Anterior cingulate cortex (tissue), 58 donors: ENCODE measurements around the gene CAMSAP1.

Experiments
- DNase-seq, 58 donors: peaks; one replicate each; lab custom pipeline; 2025; lab: John Stamatoyannopoulos, UW

The CAMSAP1 gene

GRCh38 chr9:135884328-135885035, 22.9 kb downstream of the CAMSAP1 start:
- no peak for DNase-seq

DNA sequence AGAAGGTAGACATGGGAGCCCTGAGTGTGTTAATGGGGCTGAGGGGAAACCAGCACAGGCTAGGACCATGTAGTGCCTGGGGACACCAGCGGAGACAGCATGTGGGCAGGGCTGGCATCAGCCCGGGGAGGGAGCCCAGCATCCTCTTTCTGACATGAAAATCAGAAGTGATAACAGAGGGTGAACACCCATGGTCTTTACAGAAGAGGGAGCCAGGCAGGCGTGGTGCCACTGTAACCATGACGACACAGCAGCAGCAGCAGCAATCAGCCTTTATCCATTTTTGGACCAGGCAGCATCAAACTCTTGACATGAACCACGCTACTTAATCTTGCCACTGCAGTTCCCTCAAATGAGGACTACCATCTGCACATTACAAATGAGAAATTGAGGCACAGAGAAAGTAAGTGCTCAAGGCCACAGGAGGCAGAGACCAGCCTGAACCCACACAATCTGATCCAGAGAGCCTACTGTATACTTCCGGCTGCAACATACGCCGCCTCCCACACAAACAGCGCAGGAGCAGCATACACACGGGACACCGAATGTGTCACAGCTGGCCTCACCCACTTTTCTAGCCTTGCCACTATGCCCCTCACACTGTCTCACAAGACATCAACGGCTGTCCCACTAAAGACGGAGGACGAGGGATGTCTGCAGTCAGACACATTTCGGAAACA, 23.8 kb downstream of the CAMSAP1 start:
- DNase-seq: peak in 18 of 58 donors; percentile 5 to 57 (median 39)

DNA sequence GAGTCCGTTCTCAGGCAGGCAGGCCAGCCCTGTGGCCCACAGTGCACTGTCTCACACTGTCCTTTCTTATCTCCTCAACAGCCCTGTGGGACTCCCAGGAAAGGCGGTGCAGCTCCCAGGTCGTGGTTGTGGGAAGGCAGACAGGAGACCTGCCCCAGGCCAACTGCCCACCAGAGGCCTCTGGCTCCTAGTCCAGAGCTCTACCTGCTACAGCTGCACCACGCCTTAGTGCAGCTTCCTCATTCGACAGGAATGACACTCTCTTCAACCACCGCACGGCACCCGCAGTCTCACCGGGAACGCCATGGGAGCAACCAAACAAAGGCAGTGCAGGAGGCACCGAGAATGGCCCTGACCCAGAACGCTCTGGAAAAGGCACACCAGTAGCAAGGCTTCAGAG, 25.3 kb downstream of the CAMSAP1 start:
- no peak for DNase-seq

DNA sequence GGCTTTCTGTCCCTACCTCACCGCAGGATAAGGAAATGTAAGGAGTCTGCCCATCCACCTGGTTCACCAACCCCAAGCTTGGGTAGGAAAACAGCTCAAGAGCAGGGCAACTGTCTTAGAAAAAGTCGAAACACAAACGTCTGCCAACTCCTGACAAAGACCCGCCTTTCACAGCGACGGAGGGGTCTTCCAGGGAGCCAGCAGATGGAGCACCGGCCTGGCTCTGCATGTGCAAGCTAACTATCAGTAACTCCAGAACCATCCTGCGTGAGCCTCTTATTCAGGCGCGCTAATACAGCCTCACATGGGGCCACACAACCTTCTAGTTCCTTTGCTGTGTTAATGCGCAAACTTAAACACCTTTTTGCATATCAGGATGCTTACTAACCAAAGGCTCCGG, 26.9 kb downstream of the CAMSAP1 start:
- no peak for DNase-seq

DNA sequence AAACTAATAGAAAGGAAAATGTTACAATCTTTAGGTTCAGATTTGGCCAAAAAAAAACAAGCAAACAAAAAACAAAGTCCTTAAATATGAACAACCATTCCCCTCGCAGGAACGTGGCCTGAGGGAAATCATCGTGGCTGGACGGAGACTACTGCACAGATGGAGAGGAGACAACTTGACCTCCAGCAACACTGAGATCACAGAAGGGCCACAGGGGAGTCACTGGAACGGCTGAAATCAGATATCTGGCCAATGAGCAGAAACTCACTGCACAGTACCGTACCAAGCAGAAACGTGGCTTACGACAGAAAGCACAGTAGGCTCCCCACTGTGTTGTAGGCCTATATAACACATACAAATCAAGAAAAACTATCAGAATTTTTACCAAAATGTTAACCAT, 27.7 kb downstream of the CAMSAP1 start:
- no peak for DNase-seq

DNA sequence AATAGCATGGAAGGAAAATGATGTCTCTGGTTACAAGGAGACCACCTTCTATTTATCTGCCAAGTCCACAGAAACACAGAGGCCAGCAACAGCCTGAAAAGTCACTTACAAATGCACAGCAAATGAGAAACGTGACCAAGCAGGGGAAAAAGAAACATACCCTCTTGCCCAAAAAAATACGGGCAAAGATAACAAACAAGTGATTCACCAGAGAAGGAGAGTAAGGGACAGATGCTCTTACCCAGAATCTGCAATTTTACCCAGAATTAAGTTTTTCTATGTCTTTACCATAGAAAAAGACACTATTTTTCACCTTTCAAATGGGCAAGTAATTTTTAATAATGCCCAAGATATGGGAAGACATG, 28.1 kb downstream of the CAMSAP1 start:
- no peak for DNase-seq

GRCh38 chr9:135878528-135879236, 28.7 kb downstream of the CAMSAP1 start:
- DNase-seq: no peak

DNA sequence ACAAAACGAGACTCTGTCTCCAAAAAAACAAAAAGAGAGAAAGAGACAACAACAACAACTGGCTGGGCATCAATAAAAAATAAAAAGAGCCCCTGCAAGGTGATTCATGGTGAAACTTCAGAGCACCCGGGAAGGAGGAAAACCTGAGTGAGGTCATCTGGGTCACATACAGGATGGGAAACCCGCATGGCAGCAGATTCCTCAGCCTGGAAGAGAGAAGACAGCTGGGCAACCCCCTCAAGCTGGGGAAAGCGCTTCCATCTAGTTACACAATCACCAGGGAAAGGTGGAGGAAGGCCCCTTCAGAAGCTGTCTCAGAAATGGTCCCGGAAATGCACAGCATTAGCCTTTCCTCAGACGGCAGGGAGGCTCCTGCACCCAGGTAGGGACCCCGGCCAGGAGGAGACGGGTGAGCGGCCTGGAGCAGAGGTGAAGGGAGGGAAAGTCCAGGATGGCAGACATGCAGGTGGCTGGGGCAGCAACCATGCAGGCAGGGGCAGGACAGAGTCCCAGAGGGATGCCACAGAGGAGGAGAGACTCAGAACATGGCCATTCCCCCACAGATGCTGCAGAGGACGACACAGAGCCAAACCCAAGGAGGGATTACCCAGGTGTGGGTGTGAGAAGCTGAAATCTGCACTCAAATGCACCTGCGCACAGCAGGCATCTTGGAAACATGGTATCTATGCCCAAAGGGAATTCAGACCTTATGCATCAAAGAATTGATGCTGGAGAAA, 29.4 kb downstream of the CAMSAP1 start:
- DNase-seq: no peak

DNA sequence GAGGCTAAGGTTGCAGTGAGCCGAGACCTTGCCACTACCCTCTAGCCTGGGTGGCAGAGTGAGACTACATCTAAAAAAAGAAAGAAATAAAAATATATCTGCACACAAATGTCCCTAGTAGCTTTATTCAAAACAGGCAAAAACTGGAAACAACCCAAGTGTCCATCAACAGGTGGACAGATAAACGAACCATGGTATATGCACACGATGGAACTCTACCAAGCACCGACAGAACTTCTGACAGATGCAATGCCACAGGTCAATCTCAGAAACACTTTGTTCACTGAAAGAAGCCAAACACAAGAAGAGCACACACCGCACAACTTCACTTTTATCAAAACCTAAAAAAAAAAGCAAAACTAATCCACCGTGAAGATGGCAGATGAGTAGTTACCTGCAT, 30.4 kb downstream of the CAMSAP1 start:
- DNase-seq: no peak

DNA sequence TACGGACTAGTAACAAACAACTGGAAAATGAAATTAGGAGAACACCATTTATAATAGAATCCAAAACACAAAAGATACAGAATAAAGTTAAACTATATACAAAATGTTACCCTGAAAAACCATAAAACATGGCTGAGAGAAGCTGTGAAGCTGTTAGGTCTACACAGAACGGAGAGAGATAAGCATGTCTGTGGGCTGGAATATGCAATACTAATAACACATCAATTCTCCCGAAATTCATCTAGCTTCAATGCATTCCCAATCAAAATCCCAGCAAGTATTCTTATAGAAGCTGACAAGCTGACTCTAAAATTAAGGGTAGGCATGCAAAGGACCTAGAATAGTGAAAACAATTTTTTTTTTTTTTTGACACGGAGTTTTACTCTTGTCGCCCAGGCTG, 32.5 kb downstream of the CAMSAP1 start:
- DNase-seq: no peak

GRCh38 chr9:135869909-135870308, 37.4 kb downstream of the CAMSAP1 start:
- DNase-seq: no peak

DNA sequence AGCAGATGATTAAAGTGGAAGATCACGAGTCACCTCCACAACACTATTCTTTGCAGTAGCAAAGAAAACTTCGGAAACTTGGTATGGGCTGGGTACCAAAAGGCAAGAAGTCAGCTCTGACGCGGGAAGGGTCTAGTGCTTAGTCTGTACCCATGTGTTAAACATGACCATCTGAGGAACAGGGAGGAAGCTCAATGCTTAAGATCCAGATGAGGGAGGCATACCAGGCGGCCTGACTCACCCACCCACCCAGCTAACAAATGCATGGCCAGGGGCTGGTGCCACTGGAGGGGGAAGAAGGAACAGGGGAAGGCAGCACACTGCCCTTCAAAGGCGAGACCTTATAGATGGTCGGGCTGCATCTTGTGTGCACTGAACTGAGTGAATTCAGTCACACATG, 41.8 kb downstream of the CAMSAP1 start:
- no peak for DNase-seq

DNA sequence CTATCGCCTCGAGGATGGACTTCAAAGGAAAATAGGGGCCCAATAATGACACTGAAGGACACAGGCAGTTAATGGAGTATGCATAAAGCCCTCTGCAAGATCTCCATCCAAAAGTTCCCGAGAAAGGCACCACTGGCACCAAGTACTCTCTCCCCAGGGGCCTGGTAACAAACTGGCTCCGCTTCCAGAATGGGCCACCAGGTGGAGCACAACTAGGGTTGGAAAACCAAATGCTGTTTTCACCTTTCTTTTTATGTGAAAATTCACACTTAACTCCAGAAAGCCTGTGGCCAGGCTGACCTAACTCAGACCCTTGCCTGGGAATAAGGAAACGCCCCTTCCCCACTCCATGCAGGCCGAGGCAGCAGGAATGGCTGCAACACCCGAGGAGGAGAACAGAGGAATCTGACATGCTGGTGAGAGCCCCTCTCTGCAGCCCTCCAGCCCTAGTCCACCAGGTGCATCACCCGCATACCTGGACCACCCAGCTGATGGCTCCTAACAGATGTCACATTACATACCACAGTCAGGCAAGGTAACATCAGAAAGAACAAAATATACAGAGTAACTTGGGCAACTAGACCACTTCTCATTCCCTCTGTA, 42.8 kb downstream of the CAMSAP1 start:
- DNase-seq: peak in 36 of 58 donors; percentile 13 to 81 (median 36)

- no peak for DNase-seq
Observed at GRCh38 chr9:135862809-135863208, 44.5 kb downstream of the CAMSAP1 start.

DNA sequence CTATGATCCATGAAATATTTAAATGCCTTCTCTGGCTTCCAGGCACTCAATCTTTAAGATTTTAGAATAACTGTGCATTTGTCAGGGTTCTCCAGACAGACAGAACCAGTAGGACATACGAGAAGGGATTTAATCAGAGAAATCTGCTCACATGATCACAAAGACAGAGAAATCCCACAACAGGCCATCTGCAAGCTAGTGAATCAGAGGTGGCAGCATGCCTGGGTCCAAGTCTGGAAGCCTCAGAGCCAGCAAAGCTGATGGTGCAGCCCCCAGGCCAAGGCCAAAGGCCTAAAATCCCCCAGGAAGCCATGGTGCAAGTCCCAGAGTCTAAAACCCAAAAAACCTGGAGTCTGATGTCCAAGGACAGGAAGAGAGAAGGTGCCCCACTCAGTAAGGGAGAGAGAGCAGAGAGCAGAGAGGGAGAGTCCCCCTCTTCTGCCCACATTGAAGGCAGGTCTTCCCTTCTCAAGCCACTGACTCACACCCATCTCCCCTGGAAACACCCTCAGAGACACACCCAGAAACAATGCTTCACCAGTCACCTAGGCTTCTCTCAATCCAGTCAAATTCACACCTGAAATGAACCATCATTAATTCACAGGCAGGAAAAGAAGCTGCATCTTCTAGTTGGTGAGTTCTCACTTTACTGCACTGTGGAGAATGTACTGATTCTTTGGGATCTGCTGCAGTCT, 48.7 kb downstream of the CAMSAP1 start:
- peak in 11 of 58 donors; percentile 6 to 17 (median 13) for DNase-seq

DNA sequence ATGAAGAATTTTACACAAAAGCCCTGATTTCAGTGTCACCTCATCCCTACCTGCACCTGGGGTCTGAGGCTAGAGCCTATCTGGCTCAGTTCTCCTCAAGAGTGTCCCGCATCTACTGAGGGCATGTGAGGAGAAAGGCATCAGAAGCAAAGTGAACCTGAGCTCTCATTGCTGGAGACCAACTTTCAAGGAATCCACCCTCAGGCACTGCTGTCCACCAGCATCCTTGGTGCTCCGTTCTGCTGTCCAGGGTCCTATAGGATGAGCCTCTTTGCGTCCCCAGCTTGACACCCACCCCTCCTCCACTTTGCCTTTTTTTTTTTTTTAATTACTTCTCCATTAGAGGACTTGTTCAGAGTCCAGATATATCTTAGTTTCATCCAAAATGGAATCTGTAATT, 49.5 kb downstream of the CAMSAP1 start:
- no peak for DNase-seq

GRCh38 chr9:135857371-135857786, 50.0 kb downstream of the CAMSAP1 start:
- no peak for DNase-seq

GRCh38 chr9:135851748-135852147, 55.6 kb downstream of the CAMSAP1 start:
- DNase-seq: no peak

- DNase-seq: no peak
Observed at GRCh38 chr9:135850737-135851136, 56.6 kb downstream of the CAMSAP1 start.

GRCh38 chr9:135849181-135849580, 58.2 kb downstream of the CAMSAP1 start:
- DNase-seq: no peak
